Stimulated activated CD8-positive, alpha-beta memory T cell treated with anti-CD3 and anti-CD28 coated beads, Interleukin-4, amount 100 ng/mL, for 1 hour (primary cell): ENCODE measurements around the gene MYO10.
"Not testable (repeated sequence)": the region's sequence is repeated elsewhere in the genome, so short reads cannot be mapped to it uniquely, and the experiment has no call there.

Experiments used
- DNase-seq, 2 donors: peaks; one replicate each; pipeline ENCODE4 v3.0.0-alpha.2; 2020; ENCODE audit warnings: low read depth in 2 of 2, low spot score in 1 of 2

MYO10 gene

DNA sequence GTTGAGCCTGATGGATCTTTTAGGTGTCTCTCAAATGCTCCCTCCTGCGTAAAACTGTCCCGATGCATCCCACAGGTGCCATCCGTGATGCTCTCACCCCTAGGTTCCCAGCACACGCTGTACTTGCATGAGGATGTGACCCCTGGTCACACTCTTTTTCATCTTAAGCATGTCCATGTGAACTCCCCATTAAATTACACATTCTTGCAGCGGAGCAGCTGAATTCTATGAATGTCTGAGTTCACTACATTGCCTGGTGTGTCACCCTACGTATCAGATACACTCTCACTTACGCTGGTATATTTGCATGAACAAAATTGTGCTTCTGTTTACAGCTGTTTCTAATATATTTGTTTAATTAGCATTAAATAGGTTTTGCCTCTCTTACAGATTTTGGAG is 214.0 kb downstream of the MYO10 start:
- no peak for DNase-seq

DNA sequence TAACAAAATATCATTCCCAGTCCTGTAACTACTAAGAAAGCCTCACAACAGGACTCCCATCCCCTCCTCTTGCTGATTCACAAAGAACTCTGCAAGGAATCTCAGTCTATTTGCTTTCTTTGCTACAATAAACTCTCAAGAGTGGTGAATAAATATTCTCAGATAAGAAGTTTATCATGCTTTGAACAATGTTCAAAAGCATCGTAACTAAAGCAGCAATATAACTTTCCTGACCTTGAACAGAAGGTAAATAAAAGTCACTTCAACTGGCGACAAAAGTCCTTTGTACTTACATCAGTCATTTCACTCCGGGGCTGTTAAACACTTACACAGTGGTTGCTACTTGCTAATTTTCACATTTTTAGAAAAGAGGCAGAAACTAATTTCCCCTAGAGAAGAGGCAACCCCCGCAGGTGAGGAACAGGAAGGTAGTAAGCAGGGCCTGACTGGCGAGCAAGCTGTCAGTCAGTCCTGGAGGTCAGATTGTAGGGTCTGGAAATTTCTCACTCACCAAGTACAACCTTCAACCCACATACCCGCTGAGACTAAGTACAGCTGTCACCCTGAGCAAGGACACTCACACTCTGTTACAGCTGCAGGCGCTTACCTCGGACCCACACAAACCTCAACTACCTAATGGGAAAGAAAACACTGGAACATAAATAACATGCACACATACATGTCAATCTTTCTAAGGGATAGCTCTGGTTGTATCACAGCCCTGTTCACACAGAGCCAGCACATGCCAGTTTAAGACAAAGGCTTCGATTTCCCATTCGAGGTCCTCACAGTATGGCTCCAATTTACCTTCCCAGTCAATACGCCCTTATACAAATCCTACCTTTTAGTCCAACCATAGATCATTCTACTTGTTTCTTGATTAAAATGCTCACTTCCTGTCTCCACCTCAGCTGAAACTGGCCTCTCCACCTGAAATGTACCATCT is 214.7 kb downstream of the MYO10 start:
- no peak for DNase-seq

DNA sequence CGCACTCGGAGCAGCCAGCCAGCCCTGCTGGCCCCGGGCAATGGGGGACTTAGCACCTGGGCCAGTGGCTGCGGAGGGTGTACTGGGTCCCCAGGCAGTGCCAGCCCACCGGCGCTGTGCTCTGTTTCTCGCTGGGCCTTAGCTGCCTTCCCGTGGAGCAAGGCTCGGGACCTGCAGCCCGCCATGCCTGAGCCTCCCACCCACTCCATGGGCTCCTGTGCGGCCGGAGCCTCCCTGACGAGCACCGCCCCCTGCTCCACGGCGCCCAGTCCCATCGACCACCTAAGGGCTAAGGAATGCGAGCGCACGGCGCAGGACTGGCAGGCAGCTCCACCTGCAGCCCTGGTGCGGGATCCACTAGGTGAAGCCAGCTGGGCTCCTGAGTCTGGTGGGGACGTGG is 218.1 kb downstream of the MYO10 start:
- DNase-seq = not testable (repeated sequence)

DNA sequence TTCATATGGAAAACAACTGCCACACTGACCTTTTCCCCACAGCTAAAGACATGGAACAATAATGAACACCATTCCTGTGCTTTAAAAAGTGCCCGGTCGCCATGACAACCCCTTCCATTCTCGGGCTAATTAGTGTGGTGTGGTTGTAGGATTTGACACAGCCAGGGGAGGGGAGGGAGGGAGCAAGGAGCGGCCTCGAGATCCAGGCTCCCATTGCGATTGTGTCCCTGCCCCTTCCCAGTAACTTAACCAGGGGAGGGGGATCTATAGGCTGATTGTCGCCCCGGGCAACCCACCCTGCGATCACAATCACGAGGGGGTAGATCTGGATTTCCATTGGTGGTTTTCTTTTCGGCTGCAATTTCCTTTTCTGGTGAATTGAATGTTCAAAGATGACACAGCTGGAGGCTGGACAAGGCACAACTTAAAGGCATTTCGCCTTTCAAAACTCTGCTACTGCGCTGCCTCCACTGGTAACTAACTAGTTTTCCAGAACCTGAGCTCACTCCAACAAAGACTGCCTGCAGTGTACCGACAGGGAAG is 222.6 kb downstream of the MYO10 start:
- DNase-seq = no peak

DNA sequence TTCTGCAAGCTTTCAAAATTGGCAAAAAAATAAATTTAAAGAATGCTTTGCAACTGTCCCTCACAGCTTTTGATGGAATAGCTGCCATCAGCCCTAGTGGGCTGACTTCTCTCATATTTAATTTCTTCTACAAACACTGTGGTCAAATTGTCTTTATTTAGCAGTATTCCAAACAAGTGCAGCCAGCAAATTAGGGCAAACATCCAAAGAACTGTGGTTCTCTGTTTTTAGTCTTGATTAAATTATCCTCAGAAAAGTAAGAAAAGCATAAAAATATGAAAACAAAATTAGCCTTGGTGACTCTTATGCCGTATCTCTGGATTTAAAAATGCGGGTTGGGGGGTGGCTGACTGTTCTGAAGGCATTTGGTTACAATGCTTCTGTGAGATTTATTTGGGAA is 223.5 kb downstream of the MYO10 start:
- DNase-seq = no peak

DNA sequence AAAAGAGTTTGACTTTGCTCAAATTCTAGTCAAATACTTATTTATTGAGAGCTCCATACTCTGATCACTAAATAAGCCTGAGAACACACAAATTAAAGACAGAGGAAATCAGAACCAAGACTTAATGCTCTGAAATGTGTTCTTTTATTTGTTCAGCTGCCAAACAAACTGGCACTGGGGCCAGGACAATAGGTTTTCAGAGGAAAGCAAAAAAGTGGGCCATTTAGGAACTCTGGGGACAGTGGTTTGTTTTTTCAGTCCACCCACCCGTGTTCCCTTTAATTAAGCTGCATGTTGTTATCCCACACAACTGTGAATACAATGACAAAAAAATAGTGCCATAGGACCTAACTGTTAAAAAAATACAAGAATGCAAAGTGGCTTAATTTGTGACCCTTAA is 223.9 kb downstream of the MYO10 start:
- DNase-seq = no peak

DNA sequence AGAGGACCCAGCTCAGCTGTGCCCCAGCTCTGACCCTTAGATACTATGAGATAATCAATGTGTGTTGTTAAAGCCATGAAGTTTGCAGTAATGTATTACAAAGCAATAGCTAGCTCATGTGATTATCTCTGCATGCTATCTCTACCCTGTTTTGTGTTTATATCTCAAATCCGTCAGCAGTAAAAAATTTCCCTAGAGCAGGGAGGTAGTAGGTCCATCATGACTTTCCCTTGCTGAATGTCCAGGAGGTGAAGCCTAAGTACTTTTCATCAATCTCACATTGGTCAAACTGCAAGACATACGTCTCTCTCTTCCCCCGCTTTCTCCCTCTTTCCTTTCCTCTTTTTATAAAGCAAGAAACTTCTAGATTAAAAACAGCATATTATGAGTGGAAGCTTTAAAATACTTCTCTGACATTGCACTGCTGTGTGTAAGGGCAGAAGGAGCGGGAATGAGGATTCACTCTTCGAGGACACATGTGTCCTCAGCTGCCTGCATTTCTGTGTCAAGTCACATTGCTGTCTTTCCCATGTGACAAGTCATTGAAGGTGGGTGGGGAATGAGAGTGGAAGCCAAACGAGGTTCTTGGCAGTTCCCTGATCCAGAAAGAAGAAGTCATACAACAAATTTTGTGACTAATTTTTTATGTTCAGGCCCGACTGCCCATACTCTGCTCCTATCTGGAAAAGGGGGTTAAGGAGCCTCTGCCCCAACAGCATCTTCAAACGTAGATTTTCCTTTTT is 226.2 kb downstream of the MYO10 start:
- DNase-seq = no peak

DNA sequence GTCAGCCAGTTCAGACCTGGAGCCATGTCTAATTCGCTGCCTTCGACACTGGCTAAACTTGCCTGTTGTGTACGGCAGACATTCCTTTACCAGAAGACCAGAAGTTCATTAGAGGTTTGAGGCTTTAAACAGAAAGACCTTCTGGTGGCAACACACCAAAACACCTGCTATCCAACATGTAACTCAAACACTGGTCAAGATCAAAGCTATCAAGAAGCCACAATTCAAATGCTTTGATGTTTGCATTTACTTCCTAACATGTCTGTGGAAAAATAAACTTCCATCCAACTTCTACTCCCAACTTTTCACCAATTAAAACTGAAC is 228.3 kb downstream of the MYO10 start:
- no peak for DNase-seq

DNA sequence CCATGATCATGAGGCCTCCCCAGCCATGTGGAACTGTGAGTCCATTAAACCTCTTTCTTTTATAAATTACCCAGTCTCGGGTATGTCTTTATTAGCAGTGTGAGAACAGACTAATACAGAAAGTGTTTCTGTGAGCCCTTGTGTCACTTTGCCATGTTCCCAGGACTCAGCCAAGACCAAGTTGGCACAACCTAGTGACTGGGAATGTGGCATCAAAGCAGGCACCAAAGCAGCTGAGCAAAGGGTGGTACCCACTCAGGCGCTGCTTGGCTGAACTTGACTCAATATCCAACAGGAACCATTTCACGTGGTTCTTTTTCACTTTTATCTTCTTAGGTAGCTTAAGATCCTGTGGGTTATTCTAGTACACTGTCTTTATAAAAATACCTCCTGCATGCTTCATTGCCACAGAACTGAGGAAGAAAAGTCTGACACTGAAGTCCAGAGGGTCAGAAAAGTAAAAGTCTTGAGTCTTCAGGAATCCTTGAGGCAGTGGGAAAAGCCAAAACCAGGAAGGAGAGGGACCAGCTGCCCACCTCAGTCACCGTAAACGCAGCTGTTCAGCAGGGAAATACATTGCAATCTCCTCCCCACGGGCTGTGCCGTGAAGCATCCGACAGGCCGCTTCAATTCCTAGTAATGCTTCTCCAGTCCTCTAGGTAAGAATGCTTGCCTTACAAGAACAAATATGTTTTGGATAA is 228.8 kb downstream of the MYO10 start:
- no peak for DNase-seq

DNA sequence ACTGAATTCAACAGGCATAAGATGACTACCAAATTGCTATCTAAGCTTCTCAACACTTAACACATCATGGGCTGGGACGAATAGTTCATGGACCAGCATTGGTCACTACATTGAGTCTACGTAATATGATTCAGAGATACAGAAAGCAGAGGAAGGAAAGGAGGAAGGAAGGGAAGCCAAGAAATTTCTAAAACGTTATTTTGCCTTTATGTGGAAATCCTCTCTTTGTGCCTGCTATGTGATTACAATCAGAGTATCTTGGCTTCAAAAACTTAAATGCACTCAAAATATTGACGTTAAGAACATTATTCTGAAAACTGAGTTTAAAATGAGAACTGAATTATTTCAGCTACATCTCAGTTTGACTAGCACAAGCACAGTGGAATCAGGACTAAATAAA is 231.1 kb downstream of the MYO10 start:
- no peak for DNase-seq

DNA sequence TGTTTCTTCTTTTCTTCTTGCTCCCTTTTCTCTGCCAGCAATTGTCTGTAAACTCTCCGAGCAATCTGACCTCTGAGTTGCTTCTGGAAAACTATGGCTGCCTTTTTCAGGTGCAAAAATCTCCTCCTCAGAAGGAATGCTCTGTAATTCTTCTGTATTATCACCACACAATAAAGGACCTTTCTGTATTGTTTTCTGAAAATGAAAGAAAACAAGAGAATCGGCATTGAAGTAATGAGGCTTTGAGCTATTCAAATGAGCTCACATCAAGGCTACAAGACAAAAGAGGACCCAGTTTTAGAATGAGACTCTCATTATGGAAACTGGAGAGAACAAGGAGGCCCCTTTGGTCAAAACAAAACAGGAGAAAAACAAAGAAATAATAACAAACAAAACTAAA is 233.1 kb downstream of the MYO10 start:
- DNase-seq = no peak

DNA sequence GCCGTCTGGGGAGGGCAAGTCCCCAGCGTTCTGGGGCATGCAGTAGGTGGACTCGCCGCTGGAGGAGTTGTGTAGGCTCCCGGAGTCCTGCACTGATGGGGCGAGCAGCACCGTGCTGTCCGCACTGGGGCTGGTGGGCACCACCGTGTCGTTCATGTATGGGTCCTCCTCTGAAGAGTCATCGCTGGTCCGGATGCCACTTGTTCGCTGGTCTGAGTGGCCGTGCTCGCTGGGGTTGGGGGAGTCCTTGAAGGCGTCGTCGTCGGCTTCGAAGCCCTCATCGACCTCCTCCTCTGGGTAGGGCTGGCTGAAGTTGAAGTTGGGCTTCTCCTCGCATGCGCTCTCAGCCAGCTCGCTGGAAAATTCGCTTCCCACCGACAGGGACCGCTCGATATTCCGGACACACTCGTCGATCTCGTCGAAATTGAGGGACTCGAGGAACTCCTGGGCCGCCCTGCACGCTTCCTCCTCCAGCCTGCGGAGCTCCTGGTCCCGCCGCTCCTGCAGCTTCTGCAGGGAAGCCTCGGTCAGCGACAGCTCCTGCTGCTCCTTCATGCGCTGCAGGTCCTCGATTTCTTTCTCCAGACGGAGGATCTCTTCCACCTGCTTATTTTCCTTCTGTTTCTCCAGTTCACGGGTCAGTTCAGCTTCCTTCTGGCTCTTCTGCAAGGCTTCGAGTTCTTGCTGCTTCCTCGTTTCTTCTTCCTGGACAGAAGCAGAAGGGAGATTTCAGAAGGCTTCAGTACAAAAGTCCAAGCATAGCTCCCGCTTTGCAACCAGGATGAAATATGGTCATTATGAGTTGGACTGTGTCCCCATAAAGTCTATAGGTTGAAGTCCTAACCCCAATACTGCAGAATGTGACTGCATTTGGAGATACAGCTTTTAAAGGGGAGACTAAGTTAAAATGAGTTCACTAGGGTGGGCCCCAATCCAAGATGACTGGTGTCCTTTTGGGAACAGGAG is 234.7 kb downstream of the MYO10 start:
- DNase-seq = no peak

DNA sequence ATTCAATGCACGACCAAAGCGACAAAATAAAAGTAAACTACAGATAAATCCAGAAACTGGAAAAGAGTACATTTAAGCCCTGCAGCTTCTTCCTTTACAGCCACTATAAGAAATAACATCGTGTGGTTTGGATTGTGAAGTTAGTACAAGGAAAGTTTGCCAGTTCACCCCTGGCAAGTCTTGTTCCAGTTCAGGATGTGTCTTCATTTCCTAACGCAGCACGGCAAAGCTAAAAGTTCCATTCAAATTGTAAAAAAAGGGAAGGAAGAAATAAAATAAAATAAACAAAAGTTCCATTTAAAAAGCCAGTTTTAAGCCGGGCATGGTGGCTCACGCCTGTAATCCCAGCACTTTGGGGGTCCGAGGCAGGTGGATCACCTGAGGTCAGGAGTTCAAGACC is 236.0 kb downstream of the MYO10 start:
- DNase-seq = no peak

DNA sequence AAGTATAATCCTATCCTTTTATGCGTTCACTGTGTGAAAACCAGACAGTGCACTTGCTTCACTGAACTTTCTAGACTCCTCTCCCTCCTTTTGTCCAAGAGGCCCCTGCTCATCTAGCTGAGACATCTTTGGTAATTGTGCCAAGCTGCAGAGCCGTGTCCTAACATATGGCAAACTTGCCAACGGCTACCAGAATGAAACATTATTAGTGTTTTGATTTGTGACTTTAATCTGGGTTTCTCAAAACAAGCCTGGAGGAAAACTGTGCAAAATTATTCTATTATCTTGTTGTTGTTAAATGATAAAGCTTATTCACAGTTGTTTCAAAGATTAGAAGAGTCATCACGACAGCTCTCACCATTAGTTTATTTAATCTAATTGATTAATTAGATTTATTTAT is 240.3 kb downstream of the MYO10 start:
- DNase-seq = no peak

DNA sequence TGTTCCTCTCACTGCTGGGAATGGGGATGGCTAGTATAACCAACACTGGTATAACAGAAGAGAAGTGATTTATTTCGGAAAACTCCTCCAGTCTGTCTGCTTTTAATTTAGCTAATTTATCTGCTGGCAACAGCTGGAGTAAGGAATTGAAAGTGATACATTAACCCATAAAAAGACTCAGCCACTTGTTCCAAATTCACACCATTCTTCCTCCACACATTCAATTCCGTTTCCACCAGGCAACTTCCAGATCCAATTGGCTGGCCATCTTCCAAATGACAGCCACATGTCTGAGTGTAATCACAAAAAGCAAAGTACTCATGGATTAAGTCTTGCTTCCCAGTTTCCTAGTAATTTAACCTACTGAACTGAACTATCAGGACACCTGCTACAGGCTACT is 242.2 kb downstream of the MYO10 start:
- DNase-seq = no peak

DNA sequence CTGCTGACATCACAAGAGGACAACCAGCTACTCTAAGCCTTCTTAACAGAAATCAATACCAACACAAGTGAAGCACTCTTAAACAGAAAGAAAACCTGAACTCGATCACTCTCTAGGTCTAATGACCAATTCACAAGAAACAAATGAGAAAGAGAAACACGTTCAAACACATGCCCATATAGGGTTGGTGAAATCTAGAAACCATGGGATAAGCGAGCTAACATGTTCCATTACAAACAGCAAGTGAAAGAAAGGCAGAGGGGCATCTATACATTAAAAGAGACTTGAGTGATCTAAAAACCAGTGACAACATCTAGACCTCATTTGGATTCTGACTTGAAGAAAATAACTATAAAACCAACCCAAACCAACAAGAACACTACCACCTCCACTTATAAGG is 244.4 kb downstream of the MYO10 start:
- no peak for DNase-seq

DNA sequence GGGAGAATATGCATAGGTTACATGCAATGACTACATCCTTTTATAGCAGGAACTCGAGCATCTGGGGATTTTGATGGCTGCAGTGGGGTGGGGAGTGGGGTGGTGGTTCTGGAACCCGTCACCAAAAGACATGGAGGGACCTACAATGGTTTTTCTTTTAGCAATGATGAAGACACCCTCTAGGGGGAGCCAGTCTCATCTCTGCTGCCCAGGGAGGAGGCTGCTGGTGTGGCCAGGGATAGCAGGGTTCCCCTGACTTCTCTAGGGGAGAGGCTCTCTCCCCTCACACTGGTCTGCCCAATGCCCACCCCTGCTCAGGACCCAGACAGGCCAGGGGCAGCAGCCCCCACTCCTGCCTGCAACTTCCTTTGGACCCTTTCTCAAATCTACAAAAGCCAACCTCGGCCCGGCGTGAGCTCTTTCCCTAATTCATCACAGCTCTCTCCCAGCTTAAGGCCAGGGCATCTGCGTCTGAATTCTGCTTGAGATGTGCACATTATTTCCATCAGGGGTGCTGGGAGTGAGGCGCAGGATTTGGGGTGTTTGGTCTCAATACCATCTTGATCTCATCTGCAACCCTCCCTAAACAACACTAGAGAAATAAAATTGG is 245.7 kb downstream of the MYO10 start:
- DNase-seq = no peak

DNA sequence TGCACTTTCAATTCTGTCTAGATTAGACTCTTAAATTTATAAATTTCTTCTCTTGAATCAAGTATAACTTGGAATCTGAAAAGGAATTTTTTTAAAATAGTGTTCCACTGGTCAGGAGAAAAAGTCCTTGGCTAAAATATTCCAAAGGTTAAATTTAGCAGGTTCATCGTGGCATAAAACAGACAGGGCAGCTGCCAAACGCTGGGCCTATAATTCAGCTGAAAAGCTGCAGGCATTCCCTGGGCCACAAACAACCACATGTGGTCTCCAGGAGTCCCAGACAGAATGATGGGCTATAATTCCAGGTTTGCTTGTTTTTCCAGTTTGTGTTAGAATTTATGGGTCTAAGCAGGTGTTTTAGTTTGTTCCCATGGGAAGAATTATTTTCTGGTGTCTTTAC is 248.2 kb downstream of the MYO10 start:
- DNase-seq = no peak

DNA sequence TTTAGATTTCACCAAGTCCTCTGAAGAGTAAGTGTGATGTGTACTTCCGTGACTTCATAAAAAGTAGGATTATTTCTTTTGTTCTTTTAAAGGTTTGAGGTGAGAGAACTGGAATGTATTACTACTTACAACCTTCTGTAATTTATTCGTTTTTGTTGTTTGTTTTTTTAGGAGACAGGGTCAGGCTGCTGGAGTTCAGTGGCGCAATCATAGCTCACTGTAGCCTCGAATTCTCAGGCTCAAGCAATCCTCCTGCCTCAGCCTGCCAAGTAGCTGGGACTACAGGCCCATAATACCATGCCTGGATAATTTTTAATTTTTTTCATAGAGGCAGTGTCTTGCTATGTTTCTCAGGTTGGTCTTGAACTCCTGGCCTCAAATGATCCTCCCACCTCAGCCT is 251.0 kb downstream of the MYO10 start:
- no peak for DNase-seq

DNA sequence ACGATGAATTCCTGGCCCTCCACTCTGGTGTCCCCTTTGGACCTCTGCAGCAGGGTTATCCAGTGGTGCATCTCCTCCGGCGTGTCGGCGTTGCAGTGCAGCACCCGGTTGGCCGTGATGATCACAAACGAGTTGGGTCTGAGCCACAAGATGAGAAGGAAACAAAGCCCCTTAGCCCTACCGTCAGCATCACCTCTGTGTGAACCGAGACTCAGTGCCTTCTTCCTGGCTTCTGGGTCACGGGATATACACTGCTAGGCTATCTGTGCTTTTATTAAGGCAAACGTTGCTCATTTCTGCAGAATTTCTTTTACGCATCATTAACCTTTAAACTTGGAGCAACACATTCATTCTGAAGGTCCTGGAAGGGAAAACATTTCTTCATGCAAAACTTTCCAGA is 254.2 kb downstream of the MYO10 start:
- DNase-seq = no peak
